Activated CD8-positive, alpha-beta T cell treated with anti-CD3 and anti-CD28 coated beads for 36 hours (primary cell): Measurements from ENCODE around the gene MYL12B. TPM values are rescaled to one million over a fixed set of nuclear protein-coding genes. Genes with fewer than 3 reads are reported as not detected.
"Not testable (repeated sequence)": the region's sequence is repeated elsewhere in the genome, so short reads cannot be mapped to it uniquely, and the experiment has no call there.

Experiments used
- ATAC-seq: fragments of 200-7000 bp; cut with Tn5 transposase; one replicate; pipeline ENCODE4 v1.10.0; 2021; ENCODE audit warnings: mild to moderate bottlenecking, moderate library complexity
- CTCF ChIA-PET: fragments of 350-600 bp; sonication (Branson Sonifier 250); formaldehyde crosslinking; loops from one replicate; lab custom pipeline; 2021; ENCODE audit warnings: antibody characterized with exemption; lab: Charles Lee
- POLR2A ChIA-PET: fragments of 350-600 bp; sonication (Branson Sonifier 250); formaldehyde crosslinking; loops from one replicate; lab custom pipeline; 2021; ENCODE audit warnings: antibody characterized with exemption; lab: Charles Lee
- DNase-seq: peaks from one replicate; pipeline ENCODE4 v3.0.0-alpha.2; 2020
- H3K27ac Mint-ChIP-seq: one replicate; pipeline ENCODE4 v1.8.0; 2021; ENCODE audit warnings: mild to moderate bottlenecking, mixed read lengths
- H3K27me3 Mint-ChIP-seq: one replicate; pipeline ENCODE4 v1.8.0; 2021; ENCODE audit warnings: mixed read lengths
- H3K36me3 Mint-ChIP-seq: one replicate; pipeline ENCODE4 v1.8.0; 2021; ENCODE audit warnings: low read depth, mixed read lengths
- H3K4me1 Mint-ChIP-seq: one replicate; pipeline ENCODE4 v1.8.0; 2021; ENCODE audit warnings: low read depth, mixed read lengths
- H3K4me3 Mint-ChIP-seq: one replicate; pipeline ENCODE4 v1.8.0; 2021; ENCODE audit warnings: mild to moderate bottlenecking, moderate library complexity, mixed read lengths
- H3K9me3 Mint-ChIP-seq: one replicate; pipeline ENCODE4 v1.8.0; 2021; ENCODE audit warnings: mixed read lengths
- intact Hi-C: fragments of 100-400 bp; cut with micrococcal nuclease; formaldehyde crosslinking; loops from one replicate; pipeline ENCODE4 v1.10.0; 2022
- total RNA-seq, 2 experiments: library from RNA; stranded (reverse); gene quantifications; one replicate each; pipeline ENCODE4 v1.2.3, GENCODE V29; 2021
- TF ChIP-seq, protein P1 (sequence below): fragments of 200-600 bp; IDR thresholded peaks from one replicate; pipeline ENCODE4 v1.8.0; 2022; ENCODE audit warnings: antibody characterized with exemption, mild to moderate bottlenecking

MYL12B gene
- total RNA-seq, 2 experiments from 2014 or later: 243 to 264 TPM

DNA sequence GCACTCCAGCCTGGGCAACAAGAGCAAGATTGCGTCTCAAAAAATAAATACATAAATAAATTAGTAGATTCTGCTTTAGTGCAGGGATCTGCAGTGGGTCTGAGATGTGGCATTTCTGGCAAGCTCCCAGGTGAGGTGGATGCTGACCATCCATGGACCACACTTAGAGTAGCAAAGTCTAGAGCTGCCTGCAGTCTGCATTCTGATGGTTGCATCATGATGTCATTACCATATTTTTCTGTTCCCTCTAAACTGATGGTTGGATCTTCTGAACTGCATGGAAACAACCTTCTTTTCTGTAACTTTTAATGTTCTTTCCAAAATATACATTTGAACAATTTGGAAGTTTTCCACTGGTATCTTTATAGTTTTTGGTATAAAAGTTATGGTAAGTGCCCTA is 42.9 kb downstream of the MYL12B start:
- CTCF ChIA-PET: interaction anchor here (1.1 kb wide), 1 partner anchor 12 kb away, joined by 3 read pairs; no protein-coding TSS in a partner anchor

DNA sequence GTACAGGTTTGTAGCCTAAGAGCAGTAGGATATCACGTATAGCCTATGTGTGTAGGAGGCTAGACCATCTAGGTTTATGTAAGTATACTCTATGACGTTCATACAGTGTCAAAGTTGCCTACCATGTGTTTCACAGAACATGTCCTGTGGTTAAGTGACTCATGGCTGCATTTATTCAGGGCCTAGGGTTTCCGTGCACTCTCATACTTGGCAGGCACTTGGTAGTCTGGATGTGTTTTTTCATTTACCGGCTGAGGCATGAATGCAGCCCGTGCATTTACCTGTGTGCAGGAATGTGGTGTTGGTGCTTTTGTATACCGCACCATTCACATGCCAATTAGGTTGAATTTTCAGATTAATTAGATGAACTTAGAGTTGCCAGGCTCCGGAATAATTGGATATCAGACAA is 43.4 kb downstream of the MYL12B start:
- peaks cover 20% of the 10 kb centered on the region for H3K27me3 Mint-ChIP-seq
- TF ChIP-seq, protein P1, sequence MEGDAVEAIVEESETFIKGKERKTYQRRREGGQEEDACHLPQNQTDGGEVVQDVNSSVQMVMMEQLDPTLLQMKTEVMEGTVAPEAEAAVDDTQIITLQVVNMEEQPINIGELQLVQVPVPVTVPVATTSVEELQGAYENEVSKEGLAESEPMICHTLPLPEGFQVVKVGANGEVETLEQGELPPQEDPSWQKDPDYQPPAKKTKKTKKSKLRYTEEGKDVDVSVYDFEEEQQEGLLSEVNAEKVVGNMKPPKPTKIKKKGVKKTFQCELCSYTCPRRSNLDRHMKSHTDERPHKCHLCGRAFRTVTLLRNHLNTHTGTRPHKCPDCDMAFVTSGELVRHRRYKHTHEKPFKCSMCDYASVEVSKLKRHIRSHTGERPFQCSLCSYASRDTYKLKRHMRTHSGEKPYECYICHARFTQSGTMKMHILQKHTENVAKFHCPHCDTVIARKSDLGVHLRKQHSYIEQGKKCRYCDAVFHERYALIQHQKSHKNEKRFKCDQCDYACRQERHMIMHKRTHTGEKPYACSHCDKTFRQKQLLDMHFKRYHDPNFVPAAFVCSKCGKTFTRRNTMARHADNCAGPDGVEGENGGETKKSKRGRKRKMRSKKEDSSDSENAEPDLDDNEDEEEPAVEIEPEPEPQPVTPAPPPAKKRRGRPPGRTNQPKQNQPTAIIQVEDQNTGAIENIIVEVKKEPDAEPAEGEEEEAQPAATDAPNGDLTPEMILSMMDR: no peak
- peaks cover 17% of the 10 kb centered on the region for H3K4me1 Mint-ChIP-seq
- ChIA-PET CTCF (interaction anchor here (0.7 kb wide), 1 partner anchor 23 kb away, joined by 3 read pairs; no protein-coding TSS in a partner anchor), POLR2A (no interaction called here)
- no peaks in the 10 kb centered on the region for H3K9me3 Mint-ChIP-seq
- no peak overlapping the region for H3K4me3 Mint-ChIP-seq
- DNase-seq (peak; percentile 71), ATAC-seq (peak; percentile 98)
- intact Hi-C loops: no loop called here
- H3K36me3 Mint-ChIP-seq: no peaks in the 10 kb centered on the region
- peak overlapping the region; percentile 86 for H3K27ac Mint-ChIP-seq

More for the DNA sequence above, 42.9 kb downstream of the MYL12B start:
- Mint-ChIP-seq H3K9me3 (no peaks in the 10 kb centered on the region), H3K27ac (peak overlapping the region; percentile 65), H3K4me3 (no peak overlapping the region), H3K36me3 (no peaks in the 10 kb centered on the region), H3K4me1 (peaks cover 17% of the 10 kb centered on the region), H3K27me3 (peaks cover 23% of the 10 kb centered on the region)
- POLR2A ChIA-PET: no interaction called here
- TF ChIP-seq, protein P1: no peak
- intact Hi-C loops: no loop called here
- DNase-seq (no peak), ATAC-seq (peak; percentile 4)

DNA sequence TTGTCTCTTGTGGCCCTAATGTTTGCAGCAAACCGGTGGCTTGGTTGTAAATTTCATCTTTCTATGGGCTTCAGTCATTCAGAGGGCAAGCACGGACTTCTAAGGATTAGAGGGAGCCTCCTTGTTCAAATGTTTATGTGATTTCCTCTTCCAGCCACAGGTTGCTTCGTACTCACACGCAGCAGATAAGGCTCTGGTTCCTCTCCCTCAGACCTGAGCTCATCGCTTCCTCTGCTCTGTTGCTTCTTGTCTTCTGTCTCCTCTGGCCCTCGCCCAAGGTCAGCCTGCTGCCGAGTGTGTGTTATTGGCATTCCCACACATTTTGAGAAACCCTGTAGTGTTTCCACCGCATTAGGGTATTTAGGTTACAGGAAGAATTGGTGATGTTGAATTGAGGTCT is 44.0 kb downstream of the MYL12B start:
- H3K9me3 Mint-ChIP-seq: no peaks in the 10 kb centered on the region
- TF ChIP-seq, protein P1: no peak
- H3K4me3 Mint-ChIP-seq: peak overlapping the region; percentile 22
- ChIA-PET POLR2A (no interaction called here), CTCF (interaction anchor here (0.7 kb wide), 1 partner anchor 24 kb away, joined by 3 read pairs; no protein-coding TSS in a partner anchor)
- no peaks in the 10 kb centered on the region for H3K36me3 Mint-ChIP-seq
- ATAC-seq (peak; percentile 16), DNase-seq (peak; percentile 7)
- intact Hi-C loops: no loop called here
- peaks cover 17% of the 10 kb centered on the region for H3K4me1 Mint-ChIP-seq
- peaks cover 14% of the 10 kb centered on the region for H3K27me3 Mint-ChIP-seq
- peak overlapping the region; percentile 86 for H3K27ac Mint-ChIP-seq

DNA sequence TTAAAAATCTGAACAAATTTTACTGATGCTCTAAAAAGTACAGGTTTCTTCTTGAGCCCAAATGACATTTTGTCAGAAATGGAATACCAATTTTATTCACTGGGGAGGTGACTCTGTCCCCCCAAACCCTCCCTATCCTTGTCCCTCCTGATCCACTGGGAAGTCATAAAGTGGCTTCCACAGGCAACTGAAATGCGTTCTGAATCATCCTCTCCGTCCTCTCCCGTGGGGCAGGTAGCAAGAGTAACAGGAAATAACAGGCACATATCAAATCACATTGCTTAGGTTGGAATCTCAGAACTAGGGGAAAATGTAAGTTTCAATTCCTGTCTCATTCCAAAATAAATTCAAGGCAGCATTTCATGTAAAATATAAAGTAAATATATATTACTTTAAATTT is 44.5 kb downstream of the MYL12B start:
- no peaks in the 10 kb centered on the region for H3K9me3 Mint-ChIP-seq
- ATAC-seq (no peak), DNase-seq (no peak)
- peaks cover 17% of the 10 kb centered on the region for H3K4me1 Mint-ChIP-seq
- H3K27ac Mint-ChIP-seq: peak overlapping the region; percentile 86
- intact Hi-C loops: no loop called here
- H3K36me3 Mint-ChIP-seq: no peaks in the 10 kb centered on the region
- TF ChIP-seq, protein P1: no peak
- no peak overlapping the region for H3K4me3 Mint-ChIP-seq
- H3K27me3 Mint-ChIP-seq: peaks cover 10% of the 10 kb centered on the region
- ChIA-PET CTCF (no interaction called here), POLR2A (no interaction called here)

DNA sequence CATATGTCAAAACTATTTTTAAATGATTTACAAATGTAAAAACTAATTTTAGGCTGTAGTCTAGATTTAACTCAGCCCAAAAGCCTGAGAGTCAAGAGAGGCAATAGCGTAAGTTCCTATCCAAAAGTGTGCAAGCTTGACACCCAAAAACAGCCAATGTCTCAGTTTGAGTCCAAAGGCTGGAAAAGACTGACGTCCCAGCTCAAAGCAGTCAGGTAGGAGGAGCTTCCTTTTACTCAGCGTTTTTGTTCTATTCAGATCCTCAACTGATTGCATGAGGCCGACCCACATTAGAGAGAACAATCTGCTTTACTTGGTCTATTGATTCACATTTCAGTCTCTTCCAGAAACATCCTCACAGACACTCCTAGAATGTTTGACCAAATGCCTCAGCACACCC is 51.8 kb downstream of the MYL12B start:
- ChIA-PET CTCF (interaction anchor here (0.7 to 2.6 kb wide), 4 partner anchors 9 to 141 kb away, joined by 3 to 8 read pairs (median 3); no protein-coding TSS in a partner anchor), POLR2A (interaction anchor here (0.7 kb wide), 1 partner anchor 368 kb away, joined by 3 read pairs; no protein-coding TSS in a partner anchor)
- DNase-seq: no peak
- no peak overlapping the region for H3K4me3 Mint-ChIP-seq
- no peak overlapping the region for H3K27ac Mint-ChIP-seq
- H3K36me3 Mint-ChIP-seq: no peaks in the 10 kb centered on the region
- TF ChIP-seq, protein P1: no peak
- H3K9me3 Mint-ChIP-seq: no peaks in the 10 kb centered on the region
- no peaks in the 10 kb centered on the region for H3K27me3 Mint-ChIP-seq
- no peak for ATAC-seq
- no peaks in the 10 kb centered on the region for H3K4me1 Mint-ChIP-seq
- intact Hi-C loops: no loop called here

DNA sequence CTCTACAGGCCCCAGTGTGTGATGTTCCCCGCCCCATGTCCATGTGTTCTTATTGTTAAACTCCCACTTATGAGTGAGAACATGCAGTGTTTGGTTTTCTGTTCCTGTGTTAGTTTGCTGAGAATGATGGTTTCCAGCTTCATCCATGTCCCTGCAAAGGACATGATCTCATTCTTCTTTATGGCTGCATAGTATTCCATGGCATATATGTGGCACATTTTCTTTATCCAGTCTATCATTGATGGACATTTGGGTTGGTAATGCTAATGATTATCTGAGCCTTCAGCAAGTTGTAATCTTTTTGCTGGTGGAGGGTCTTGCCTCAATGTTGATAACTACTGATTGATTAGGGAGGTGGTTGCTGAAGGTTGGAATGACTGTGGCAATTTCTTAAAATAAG is 53.4 kb downstream of the MYL12B start:
- intact Hi-C loops, H3K4me3 Mint-ChIP-seq, H3K27me3 Mint-ChIP-seq, ATAC-seq, H3K27ac Mint-ChIP-seq, POLR2A ChIA-PET, H3K4me1 Mint-ChIP-seq, H3K9me3 Mint-ChIP-seq, H3K36me3 Mint-ChIP-seq, DNase-seq: not testable (repeated sequence)
- CTCF ChIA-PET: interaction anchor here (0.8 to 2.6 kb wide), 2 partner anchors 18 to 279 kb away, joined by 3 to 8 read pairs; no protein-coding TSS in a partner anchor
